GM15510 (cell line): ENCODE results near the gene CCBE1.

Experiments used
- POLR2A ChIP-seq: IDR thresholded peaks from 3 replicates; pipeline ENCODE4 v1.6.1; 2011; ENCODE audit warnings: borderline replicate concordance; ENCODE audit not compliant: insufficient read length; ENCODE audit errors: extremely low read depth

CCBE1 gene

GRCh38 chr18:59696311-59697235 is 650 bp downstream of the CCBE1 start:
- TF ChIP-seq POLR2A: no peak

GRCh38 chr18:59695551-59695950 is 1.7 kb downstream of the CCBE1 start:
- no peak for TF ChIP-seq POLR2A

GRCh38 chr18:59694824-59695223 is 2.4 kb downstream of the CCBE1 start:
- no peak for TF ChIP-seq POLR2A

GRCh38 chr18:59691996-59692395 is 5.2 kb downstream of the CCBE1 start:
- no peak for TF ChIP-seq POLR2A

- TF ChIP-seq POLR2A: no peak
Observed at GRCh38 chr18:59690996-59691395, 6.2 kb downstream of the CCBE1 start.

- no peak for TF ChIP-seq POLR2A
Observed at GRCh38 chr18:59690186-59690982, 6.8 kb downstream of the CCBE1 start.

- TF ChIP-seq POLR2A: no peak
Observed at GRCh38 chr18:59689756-59690155, 7.5 kb downstream of the CCBE1 start.

- no peak for TF ChIP-seq POLR2A
Observed at GRCh38 chr18:59686260-59686659, 11.0 kb downstream of the CCBE1 start.

GRCh38 chr18:59685501-59685900 is 11.7 kb downstream of the CCBE1 start:
- no peak for TF ChIP-seq POLR2A

- no peak for TF ChIP-seq POLR2A
Observed at GRCh38 chr18:59684777-59685176, 12.4 kb downstream of the CCBE1 start.

GRCh38 chr18:59681521-59682004 is 15.7 kb downstream of the CCBE1 start:
- TF ChIP-seq POLR2A: no peak

- no peak for TF ChIP-seq POLR2A
Observed at GRCh38 chr18:59681051-59681450, 16.2 kb downstream of the CCBE1 start.

- no peak for TF ChIP-seq POLR2A
Observed at GRCh38 chr18:59675346-59675745, 21.9 kb downstream of the CCBE1 start.

- no peak for TF ChIP-seq POLR2A
Observed at GRCh38 chr18:59674903-59675270, 22.3 kb downstream of the CCBE1 start.

GRCh38 chr18:59674186-59674902 is 22.9 kb downstream of the CCBE1 start:
- TF ChIP-seq POLR2A: no peak
